ENCODE measurements around the gene CTIF.

The CTIF gene

GRCh38 chr18:48619016-48619415 is 80.2 kb downstream of the CTIF start:
- no peak overlapping the region for H3K9ac ChIP-seq

GRCh38 chr18:48619501-48619900 is 80.7 kb downstream of the CTIF start:
- no peak for TF ChIP-seq CTCF (IDR thresholded peaks at IDR 0.05)
- no peak overlapping the region for H3K4me2 ChIP-seq (ENCODE audit: low read length)
- H3K27ac ChIP-seq, result no peak overlapping the region
- no peaks in the 10 kb centered on the region for H3K27me3 ChIP-seq (ENCODE audit: control insufficient read depth, insufficient read depth, low read length)
- no peak overlapping the region for H3K4me3 ChIP-seq (ENCODE audit: low read depth, low read length)
- no peak overlapping the region for H2AFZ ChIP-seq
- no peaks in the 10 kb centered on the region for H3K4me1 ChIP-seq
- no peaks in the 10 kb centered on the region for H3K9me3 ChIP-seq (ENCODE audit: control insufficient read depth, low read length)
- H3K79me2 ChIP-seq, result peaks cover 10% of the 10 kb centered on the region
- H3K36me3 ChIP-seq (ENCODE audit: control insufficient read depth, insufficient read depth, low read length), result no peaks in the 10 kb centered on the region
- H3K9ac ChIP-seq, result no peak overlapping the region

More at GRCh38 chr18:48619016-48619415, 80.2 kb downstream of the CTIF start:
- no peak overlapping the region for H3K4me3 ChIP-seq (ENCODE audit: low read depth, low read length)
- H3K9me3 ChIP-seq (ENCODE audit: control insufficient read depth, low read length), result no peaks in the 10 kb centered on the region
- peaks cover 15% of the 10 kb centered on the region for H3K79me2 ChIP-seq
- H3K4me1 ChIP-seq, result peaks cover 2% of the 10 kb centered on the region
- H3K27ac ChIP-seq, result no peak overlapping the region
- H3K36me3 ChIP-seq (ENCODE audit: control insufficient read depth, insufficient read depth, low read length), result no peaks in the 10 kb centered on the region
- no peak overlapping the region for H2AFZ ChIP-seq
- H3K4me2 ChIP-seq (ENCODE audit: low read length), result no peak overlapping the region
- no peak for TF ChIP-seq CTCF (IDR thresholded peaks at IDR 0.05)
- no peaks in the 10 kb centered on the region for H3K27me3 ChIP-seq (ENCODE audit: control insufficient read depth, insufficient read depth, low read length)

GRCh38 chr18:48620071-48620470 is 81.2 kb downstream of the CTIF start:
- Histone ChIP-seq H3K4me1 (no peaks in the 10 kb centered on the region), H3K4me3 (ENCODE audit: low read depth, low read length) (no peak overlapping the region), H3K4me2 (ENCODE audit: low read length) (no peak overlapping the region), H3K27ac (no peak overlapping the region), H3K27me3 (ENCODE audit: control insufficient read depth, insufficient read depth, low read length) (no peaks in the 10 kb centered on the region), H2AFZ (no peak overlapping the region), H3K79me2 (peaks cover 9% of the 10 kb centered on the region), H3K36me3 (ENCODE audit: control insufficient read depth, insufficient read depth, low read length) (no peaks in the 10 kb centered on the region), H3K9ac (no peak overlapping the region), H3K9me3 (ENCODE audit: control insufficient read depth, low read length) (no peaks in the 10 kb centered on the region)
- no peak for TF ChIP-seq CTCF (IDR thresholded peaks at IDR 0.05)

- H3K36me3 ChIP-seq (ENCODE audit: control insufficient read depth, insufficient read depth, low read length), result no peaks in the 10 kb centered on the region
- H3K4me3 ChIP-seq (ENCODE audit: low read depth, low read length), result no peak overlapping the region
- no peak overlapping the region for H3K4me2 ChIP-seq (ENCODE audit: low read length)
- H3K79me2 ChIP-seq, result peaks cover 4% of the 10 kb centered on the region
- H3K9me3 ChIP-seq (ENCODE audit: control insufficient read depth, low read length), result no peaks in the 10 kb centered on the region
- no peaks in the 10 kb centered on the region for H3K4me1 ChIP-seq
- TF ChIP-seq CTCF (IDR thresholded peaks at IDR 0.05), result no peak
- H3K27ac ChIP-seq, result no peak overlapping the region
- H2AFZ ChIP-seq, result no peak overlapping the region
- no peaks in the 10 kb centered on the region for H3K27me3 ChIP-seq (ENCODE audit: control insufficient read depth, insufficient read depth, low read length)
- no peak overlapping the region for H3K9ac ChIP-seq
These were observed 82.4 kb downstream of the CTIF start for GRCh38 chr18:48621240-48621639.

GRCh38 chr18:48621815-48622555 is 83.2 kb downstream of the CTIF start:
- H3K27me3 ChIP-seq (ENCODE audit: control insufficient read depth, insufficient read depth, low read length), result no peaks in the 10 kb centered on the region
- no peaks in the 10 kb centered on the region for H3K4me1 ChIP-seq
- no peak overlapping the region for H3K9ac ChIP-seq
- H3K4me2 ChIP-seq (ENCODE audit: low read length), result no peak overlapping the region
- H3K36me3 ChIP-seq (ENCODE audit: control insufficient read depth, insufficient read depth, low read length), result no peaks in the 10 kb centered on the region
- peaks cover 2% of the 10 kb centered on the region for H3K79me2 ChIP-seq
- TF ChIP-seq CTCF (IDR thresholded peaks at IDR 0.05), result no peak
- no peak overlapping the region for H2AFZ ChIP-seq
- no peak overlapping the region for H3K4me3 ChIP-seq (ENCODE audit: low read depth, low read length)
- H3K9me3 ChIP-seq (ENCODE audit: control insufficient read depth, low read length), result no peaks in the 10 kb centered on the region
- no peak overlapping the region for H3K27ac ChIP-seq
